Measurements from ENCODE around the gene PI16. TPM values are rescaled to one million over a fixed set of nuclear protein-coding genes. Genes with fewer than 3 reads are reported as not detected.
"Not testable (repeated sequence)": the region's sequence is repeated elsewhere in the genome, so short reads cannot be mapped to it uniquely, and the experiment has no call there.

PI16 gene
- total RNA-seq, 1 donor from 2014 or later = 25.9 TPM

DNA sequence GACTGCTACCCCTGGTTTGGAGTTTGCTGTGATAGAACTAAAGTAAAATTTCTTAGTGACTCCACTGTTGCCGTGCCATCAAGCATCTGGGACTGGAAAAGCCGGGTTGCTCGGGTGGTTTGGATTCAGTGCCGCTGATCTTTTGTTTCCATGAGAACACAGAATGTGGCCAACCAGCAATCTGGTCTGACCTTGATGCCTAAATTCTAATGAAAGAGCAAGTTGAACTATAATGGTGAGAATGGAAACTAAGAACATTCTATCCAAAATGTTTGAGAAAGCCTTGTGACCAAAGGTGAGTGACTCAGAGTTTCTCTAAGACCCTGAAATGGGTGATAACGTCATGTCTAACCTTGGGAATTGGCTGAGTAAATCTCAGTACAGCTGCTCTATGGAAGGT, 9.9 kb upstream of the PI16 start:
- no peak overlapping the region for H3K27ac ChIP-seq (replicated peaks)
- H3K9me3 ChIP-seq (replicated peaks) = no peaks in the 10 kb centered on the region
- H3K27me3 ChIP-seq (ENCODE audit: low read depth) = no peaks in the 10 kb centered on the region
- no peaks in the 10 kb centered on the region for H3K4me1 ChIP-seq
- DNase-seq = no peak
- TF ChIP-seq, protein P1, sequence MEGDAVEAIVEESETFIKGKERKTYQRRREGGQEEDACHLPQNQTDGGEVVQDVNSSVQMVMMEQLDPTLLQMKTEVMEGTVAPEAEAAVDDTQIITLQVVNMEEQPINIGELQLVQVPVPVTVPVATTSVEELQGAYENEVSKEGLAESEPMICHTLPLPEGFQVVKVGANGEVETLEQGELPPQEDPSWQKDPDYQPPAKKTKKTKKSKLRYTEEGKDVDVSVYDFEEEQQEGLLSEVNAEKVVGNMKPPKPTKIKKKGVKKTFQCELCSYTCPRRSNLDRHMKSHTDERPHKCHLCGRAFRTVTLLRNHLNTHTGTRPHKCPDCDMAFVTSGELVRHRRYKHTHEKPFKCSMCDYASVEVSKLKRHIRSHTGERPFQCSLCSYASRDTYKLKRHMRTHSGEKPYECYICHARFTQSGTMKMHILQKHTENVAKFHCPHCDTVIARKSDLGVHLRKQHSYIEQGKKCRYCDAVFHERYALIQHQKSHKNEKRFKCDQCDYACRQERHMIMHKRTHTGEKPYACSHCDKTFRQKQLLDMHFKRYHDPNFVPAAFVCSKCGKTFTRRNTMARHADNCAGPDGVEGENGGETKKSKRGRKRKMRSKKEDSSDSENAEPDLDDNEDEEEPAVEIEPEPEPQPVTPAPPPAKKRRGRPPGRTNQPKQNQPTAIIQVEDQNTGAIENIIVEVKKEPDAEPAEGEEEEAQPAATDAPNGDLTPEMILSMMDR (IDR thresholded peaks at IDR 0.05; ENCODE audit: borderline replicate concordance) = no peak
- no peak overlapping the region for H3K4me3 ChIP-seq
- no peaks in the 10 kb centered on the region for H3K36me3 ChIP-seq
- intact Hi-C loops (cut with micrococcal nuclease) = no loop called here

DNA sequence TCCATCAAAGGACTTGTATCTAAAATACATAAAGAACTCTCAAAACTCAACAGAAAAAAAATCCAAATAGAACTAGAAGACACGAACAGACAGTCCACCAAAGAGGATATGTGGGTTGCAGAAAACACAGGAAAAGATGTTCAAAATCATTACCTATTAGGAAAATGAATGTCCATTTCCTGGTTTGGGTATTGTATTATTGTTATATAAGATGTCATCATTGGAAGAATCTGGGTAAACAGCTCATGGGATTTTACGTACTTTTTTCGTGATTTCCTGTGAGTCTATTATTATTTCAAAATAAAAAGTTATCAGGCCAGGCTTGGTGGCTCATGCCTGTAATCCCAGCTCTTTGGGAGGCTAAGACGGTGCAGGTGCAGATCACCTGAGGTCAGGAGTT, 9.2 kb upstream of the PI16 start:
- Histone ChIP-seq H3K9me3 (replicated peaks) (no peaks in the 10 kb centered on the region), H3K4me3 (no peak overlapping the region), H3K27me3 (ENCODE audit: low read depth) (no peaks in the 10 kb centered on the region), H3K4me1 (no peaks in the 10 kb centered on the region), H3K27ac (replicated peaks) (no peak overlapping the region), H3K36me3 (no peaks in the 10 kb centered on the region)
- no peak for DNase-seq
- intact Hi-C loops (cut with micrococcal nuclease) = no loop called here
- TF ChIP-seq, protein P1 (IDR thresholded peaks at IDR 0.05; ENCODE audit: borderline replicate concordance) = no peak

DNA sequence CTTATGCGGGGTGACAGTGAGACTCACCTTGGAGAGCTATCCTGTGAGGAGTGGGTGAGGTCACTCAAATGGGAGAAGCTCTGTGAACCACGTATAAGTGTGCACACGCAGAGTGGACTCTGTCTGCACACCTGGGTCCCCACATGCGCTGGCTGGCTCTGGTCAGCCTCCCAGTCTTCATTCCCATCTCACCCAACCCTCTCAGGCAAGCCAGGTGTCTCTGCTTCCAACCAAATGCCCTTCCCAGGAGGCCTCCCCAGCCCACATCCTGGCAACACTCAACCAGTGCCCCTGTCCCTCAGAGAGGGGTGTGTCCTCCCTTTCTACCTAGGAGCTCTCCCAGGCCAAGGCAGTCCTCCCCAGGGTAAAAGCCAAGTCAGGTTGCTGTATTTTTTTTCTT, 8.0 kb upstream of the PI16 start:
- no peaks in the 10 kb centered on the region for H3K9me3 ChIP-seq (replicated peaks)
- intact Hi-C loops (cut with micrococcal nuclease) = no loop called here
- DNase-seq = no peak
- H3K36me3 ChIP-seq = no peaks in the 10 kb centered on the region
- no peak overlapping the region for H3K27ac ChIP-seq (replicated peaks)
- H3K27me3 ChIP-seq (ENCODE audit: low read depth) = no peaks in the 10 kb centered on the region
- H3K4me1 ChIP-seq = no peaks in the 10 kb centered on the region
- no peak overlapping the region for H3K4me3 ChIP-seq
- TF ChIP-seq, protein P1 (IDR thresholded peaks at IDR 0.05; ENCODE audit: borderline replicate concordance) = no peak

DNA sequence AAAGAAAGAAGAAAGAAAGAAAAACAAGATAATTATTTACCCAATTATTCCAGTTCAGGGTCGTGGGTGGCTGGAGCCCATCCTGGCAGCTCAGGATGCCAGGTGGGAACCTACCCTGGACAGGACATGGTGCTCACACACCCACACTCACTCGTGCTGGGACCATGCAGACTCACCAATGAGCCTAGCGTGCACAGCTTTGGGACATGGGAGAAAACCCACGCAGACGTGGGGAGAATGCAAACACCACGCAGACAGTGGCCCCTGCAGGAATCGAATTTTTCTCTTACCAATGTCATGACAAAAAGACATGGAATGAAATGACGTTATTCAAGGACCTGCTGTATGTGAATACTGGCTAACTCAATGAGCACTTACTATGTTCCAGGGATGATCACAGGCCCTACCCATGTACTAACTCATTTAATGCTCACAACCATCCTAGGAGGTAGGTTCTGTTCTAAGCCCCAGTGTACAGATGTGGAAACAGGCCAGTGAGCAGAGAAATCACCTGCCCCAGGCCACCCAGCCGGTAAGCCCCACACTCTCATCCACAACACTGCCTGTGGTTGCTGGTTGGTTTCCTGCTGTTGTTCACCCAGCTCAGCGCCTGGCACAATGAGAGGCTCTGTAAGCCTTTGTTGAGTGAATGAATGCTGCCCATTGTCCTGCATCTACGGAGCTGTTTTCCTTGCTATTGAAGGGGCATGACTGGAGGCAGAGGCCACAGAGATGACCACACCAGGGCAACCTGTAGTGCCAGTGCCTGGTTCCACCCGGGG, 6.8 kb upstream of the PI16 start:
- no peak for DNase-seq

DNA sequence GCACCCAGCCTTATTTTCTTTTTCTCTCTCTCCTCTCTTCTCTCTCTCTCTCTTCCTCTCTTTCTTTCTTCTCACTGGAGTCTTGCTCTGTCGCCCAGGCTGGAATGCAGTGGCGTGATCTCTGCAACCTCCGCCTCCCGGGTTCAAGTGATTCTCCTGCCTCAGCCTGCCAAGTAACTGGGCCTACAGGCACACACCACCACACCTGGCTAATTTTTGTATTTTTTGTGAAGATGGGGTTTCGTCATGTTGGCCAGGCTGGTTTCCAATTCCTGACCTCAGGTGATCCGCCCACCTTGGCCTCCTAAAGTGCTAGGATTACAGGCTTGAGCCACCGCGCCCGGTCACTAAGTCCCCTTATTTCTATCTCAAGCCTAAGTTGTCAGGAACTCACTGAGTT, 5.5 kb upstream of the PI16 start:
- H3K36me3 ChIP-seq; H3K4me3 ChIP-seq; DNase-seq; H3K27me3 ChIP-seq (ENCODE audit: low read depth); H3K27ac ChIP-seq (replicated peaks); H3K4me1 ChIP-seq; intact Hi-C loops (cut with micrococcal nuclease); H3K9me3 ChIP-seq (replicated peaks): not testable (repeated sequence)

More for the DNA sequence above, 6.8 kb upstream of the PI16 start:
- H3K27ac ChIP-seq (replicated peaks) = no peak overlapping the region
- H3K4me3 ChIP-seq = no peak overlapping the region
- intact Hi-C loops (cut with micrococcal nuclease) = no loop called here
- no peaks in the 10 kb centered on the region for H3K4me1 ChIP-seq
- no peaks in the 10 kb centered on the region for H3K36me3 ChIP-seq
- TF ChIP-seq, protein P1 (IDR thresholded peaks at IDR 0.05; ENCODE audit: borderline replicate concordance) = no peak
- H3K9me3 ChIP-seq (replicated peaks) = no peaks in the 10 kb centered on the region
- H3K27me3 ChIP-seq (ENCODE audit: low read depth) = no peaks in the 10 kb centered on the region

DNA sequence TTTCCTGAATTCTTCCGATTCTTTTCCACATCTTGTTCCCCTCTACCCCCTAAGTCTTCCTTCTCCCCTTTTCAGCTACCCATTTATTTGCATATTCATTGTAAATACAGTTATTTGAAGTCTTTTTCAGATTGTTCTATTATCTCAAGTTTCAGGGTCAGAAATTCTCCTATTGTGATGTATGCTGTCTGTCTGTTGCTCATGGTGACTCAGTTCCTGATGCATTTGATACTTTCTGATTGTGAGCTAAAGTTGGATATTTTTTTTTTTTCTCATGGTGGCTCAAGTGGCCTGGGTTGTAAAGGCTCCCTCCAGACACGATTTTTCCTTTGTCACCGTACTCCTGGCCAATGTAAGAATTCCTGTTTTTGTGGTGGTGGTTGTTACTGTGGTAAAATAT, 4.9 kb upstream of the PI16 start:
- H3K9me3 ChIP-seq (replicated peaks) = no peaks in the 10 kb centered on the region
- no peak for DNase-seq
- H3K4me3 ChIP-seq = no peak overlapping the region
- TF ChIP-seq, protein P1 (IDR thresholded peaks at IDR 0.05; ENCODE audit: borderline replicate concordance) = no peak
- no peak overlapping the region for H3K27ac ChIP-seq (replicated peaks)
- H3K36me3 ChIP-seq = no peaks in the 10 kb centered on the region
- H3K27me3 ChIP-seq (ENCODE audit: low read depth) = no peaks in the 10 kb centered on the region
- H3K4me1 ChIP-seq = peaks cover 6% of the 10 kb centered on the region
- intact Hi-C loops (cut with micrococcal nuclease) = no loop called here
